GM12891 (cell line): ENCODE results near the gene RRAS2.

Experiments used
- POLR2A ChIP-seq: IDR thresholded peaks from 2 replicates; pipeline ENCODE4 v1.6.1; 2011; ENCODE audit warnings: low read depth, low read length, control low read depth
- POLR2AphosphoS5 ChIP-seq: IDR thresholded peaks from 2 replicates; pipeline ENCODE4 v1.6.1; 2011; ENCODE audit warnings: low read depth, low read length, control low read depth

- TF ChIP-seq POLR2A (no peak), POLR2AphosphoS5 (no peak)
Observed at GRCh38 chr11:14299921-14300320, 59.1 kb downstream of the RRAS2 start.
